ENCODE results near the gene REEP6. TPM values are rescaled to one million over a fixed set of nuclear protein-coding genes. Genes with fewer than 3 reads are reported as not detected.

The REEP6 gene
- total RNA-seq, 1 experiment from 2014 or later, result 10.5 TPM

- no peak overlapping the region for H3K14ac ChIP-seq (ENCODE audit: insufficient read depth, low read length)
- H4K5ac ChIP-seq (ENCODE audit: insufficient read length, low read depth, low read length), result no peak overlapping the region
- H3K4me1 Mint-ChIP-seq, result peaks cover 2 to 4% of the 10 kb centered on the region in 2 experiments; a peak in 3 of 4 replicates
- no peaks in the 10 kb centered on the region for H3K36me3 Mint-ChIP-seq (ENCODE audit: insufficient read depth in 1 of 3, low read depth in 3 of 3)
- no peak overlapping the region for H2BK12ac ChIP-seq (ENCODE audit: insufficient read length, low read depth, low read length)
- peaks cover 3% of the 10 kb centered on the region for H4K20me1 ChIP-seq (ENCODE audit: control insufficient read depth, insufficient read depth, insufficient read length)
- no peak overlapping the region for H2BK5ac ChIP-seq (ENCODE audit: insufficient read length, low read length)
- H3K23me2 ChIP-seq (ENCODE audit: insufficient read length, low read depth, low read length, poor library complexity, severe bottlenecking), result peaks cover 9% of the 10 kb centered on the region
- H2AK5ac ChIP-seq (ENCODE audit: insufficient read length, low read length), result no peak overlapping the region
- no peak overlapping the region for H3K18ac ChIP-seq (ENCODE audit: insufficient read length, low read depth, low read length)
- TF ChIP-seq CTCF (conservative IDR thresholded peaks at IDR 0.05), result no peak
- no peak overlapping the region for H3K27ac Mint-ChIP-seq
- peak overlapping the region; percentile 26 for H3K4me2 ChIP-seq (ENCODE audit: insufficient read depth, insufficient read length, low read length)
- H3K9me3 Mint-ChIP-seq, result no peaks in the 10 kb centered on the region
- no peak overlapping the region for H2BK15ac ChIP-seq (ENCODE audit: low read depth, low read length)
- H4K91ac ChIP-seq (ENCODE audit: insufficient read length, low read depth, low read length), result no peak overlapping the region
- H3K79me2 ChIP-seq (ENCODE audit: insufficient read depth, low read length), result no peaks in the 10 kb centered on the region
- H3T11ph ChIP-seq (ENCODE audit: low read length), result no peak overlapping the region
- no peak overlapping the region for H2AFZ ChIP-seq (ENCODE audit: low read length)
- no peak overlapping the region for H3K9ac ChIP-seq (ENCODE audit: extremely low read depth, insufficient read length, low read length)
- no peak overlapping the region for H2BK120ac ChIP-seq (ENCODE audit: low read depth, low read length, poor library complexity, severe bottlenecking)
- H3K27me3 ChIP-seq (ENCODE audit: insufficient read depth, low read length), result peaks cover 57% of the 10 kb centered on the region
- peaks cover 78% of the 10 kb centered on the region for H3K27me3 Mint-ChIP-seq (ENCODE audit: low read depth)
- no peak overlapping the region for H3K23ac ChIP-seq (ENCODE audit: insufficient read length, low read depth, low read length)
- no peak overlapping the region for H3K56ac ChIP-seq (ENCODE audit: insufficient read length, low read depth, low read length)
- DNase-seq, result no peak
- H2BK20ac ChIP-seq (ENCODE audit: low read depth, low read length, poor library complexity, severe bottlenecking), result no peak overlapping the region
- no peaks in the 10 kb centered on the region for H3K9me3 ChIP-seq (ENCODE audit: control insufficient read depth, low read depth, low read length)
- H3K4ac ChIP-seq (ENCODE audit: low read depth, low read length), result no peak overlapping the region
- no peaks in the 10 kb centered on the region for H3K4me1 ChIP-seq (ENCODE audit: insufficient read depth, low read length)
- H3K79me1 ChIP-seq (ENCODE audit: insufficient read depth, low read depth, low read length, poor library complexity, severe bottlenecking), result no peaks in the 10 kb centered on the region
- no peak overlapping the region for H3K27ac ChIP-seq (ENCODE audit: insufficient read length, low read depth, low read length)
- H3K4me3 Mint-ChIP-seq, result peak overlapping the region in 1 of 2 experiments; percentile 54; a peak in 3 of 5 replicates
- WGBS (ENCODE audit: extremely low coverage, insufficient read length, low lambda C conversion rate), result no CpG with 5 or more reads among the region's 70 CpGs
- H4K8ac ChIP-seq (replicated peaks; ENCODE audit: insufficient read length, low read depth, low read length), result no peak overlapping the region
Observed at GRCh38 chr19:1466461-1467214, 24.3 kb upstream of the REEP6 start.
